GM19324 (cell line): Measurements from ENCODE around the gene SCRN1.

Experiments
- ATAC-seq: cut with Tn5 transposase; IDR thresholded peaks from one replicate; pipeline ENCODE4 v1.9.1; 2021; ENCODE audit warnings: mild to moderate bottlenecking, moderate library complexity; ENCODE audit not compliant: unreplicated experiment, low FRiP score

SCRN1 gene, protein sequence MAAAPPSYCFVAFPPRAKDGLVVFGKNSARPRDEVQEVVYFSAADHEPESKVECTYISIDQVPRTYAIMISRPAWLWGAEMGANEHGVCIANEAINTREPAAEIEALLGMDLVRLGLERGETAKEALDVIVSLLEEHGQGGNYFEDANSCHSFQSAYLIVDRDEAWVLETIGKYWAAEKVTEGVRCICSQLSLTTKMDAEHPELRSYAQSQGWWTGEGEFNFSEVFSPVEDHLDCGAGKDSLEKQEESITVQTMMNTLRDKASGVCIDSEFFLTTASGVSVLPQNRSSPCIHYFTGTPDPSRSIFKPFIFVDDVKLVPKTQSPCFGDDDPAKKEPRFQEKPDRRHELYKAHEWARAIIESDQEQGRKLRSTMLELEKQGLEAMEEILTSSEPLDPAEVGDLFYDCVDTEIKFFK

DNA sequence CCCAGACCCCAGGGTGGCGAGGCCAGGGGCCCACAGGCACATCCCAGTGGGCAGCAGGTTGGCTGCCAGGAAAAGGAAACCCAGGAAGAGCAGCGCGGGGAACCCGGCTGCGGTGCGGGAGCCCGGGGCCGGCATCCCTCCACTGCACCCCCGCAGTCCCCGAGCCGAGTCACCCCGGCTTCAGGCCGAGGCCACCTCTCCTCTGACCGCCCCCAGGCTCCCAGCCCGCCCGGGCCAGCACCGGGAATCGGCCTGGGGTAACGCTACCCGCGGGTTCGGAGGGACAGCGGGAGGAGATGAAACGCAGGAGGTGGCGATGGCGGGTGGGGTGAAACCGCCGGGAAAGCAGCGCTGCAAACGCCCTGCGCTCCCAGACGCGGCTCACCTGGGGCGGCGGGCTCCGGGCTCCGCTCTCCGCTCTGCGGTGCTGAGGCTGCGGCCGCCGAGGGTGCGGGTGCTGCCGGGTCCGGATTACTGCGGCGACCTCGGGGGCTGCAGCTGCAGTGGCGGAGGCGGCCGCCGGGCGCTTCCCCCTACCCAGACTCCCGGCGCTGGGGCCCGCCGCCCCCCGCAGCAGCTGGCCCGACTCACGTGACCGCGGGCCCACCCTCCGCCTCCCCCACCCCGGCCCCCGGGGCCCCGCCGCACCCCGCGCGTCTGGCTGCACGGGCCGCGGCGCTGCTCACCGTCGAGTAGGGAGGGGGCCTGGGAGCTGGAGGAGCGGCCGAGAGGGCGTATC lies at the start of gene SCRN1:
TSS of gene SCRN1 (minus strand) at position 545 of the 739 bp plus-strand sequence. CDS start 20,734 bp downstream, outside the sequence.
- peak; percentile 45 for ATAC-seq

DNA sequence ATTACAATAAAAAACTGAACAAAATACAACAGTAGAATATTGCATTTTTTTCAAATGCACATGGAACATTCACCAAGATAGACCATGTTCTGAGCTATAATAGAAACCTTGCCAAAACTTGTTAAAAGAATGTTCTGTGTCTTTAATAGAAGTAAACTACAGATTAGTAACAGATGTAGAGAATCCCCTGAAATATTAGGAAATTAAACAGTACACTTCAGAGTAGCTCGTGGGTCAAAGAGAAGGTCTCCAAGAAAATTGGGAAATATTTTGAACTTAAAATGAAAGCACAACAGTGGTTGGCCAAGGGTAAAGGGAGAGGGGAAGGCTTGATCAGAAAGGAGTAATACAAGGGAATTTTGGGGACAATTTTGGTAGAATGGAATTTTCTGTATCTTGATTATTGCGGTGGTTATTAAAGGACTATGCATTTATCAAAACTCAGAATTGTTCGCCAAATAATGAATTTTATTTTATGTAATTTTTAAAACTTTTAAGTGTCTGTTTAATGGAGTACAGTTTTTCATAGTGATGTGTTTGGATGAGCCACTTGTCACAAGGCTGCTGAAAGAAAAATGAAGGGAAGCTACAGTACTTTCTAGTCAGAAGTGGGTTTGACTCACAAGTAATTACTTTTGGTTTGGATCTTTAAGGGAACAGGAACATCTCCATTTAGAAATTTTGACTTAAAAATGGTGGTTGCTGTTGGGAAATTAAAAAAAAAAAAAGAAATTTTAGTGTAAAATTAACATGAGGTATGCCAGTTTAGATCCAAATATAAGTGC lies 48.8 kb upstream of the SCRN1 start:
- no peak for ATAC-seq

DNA sequence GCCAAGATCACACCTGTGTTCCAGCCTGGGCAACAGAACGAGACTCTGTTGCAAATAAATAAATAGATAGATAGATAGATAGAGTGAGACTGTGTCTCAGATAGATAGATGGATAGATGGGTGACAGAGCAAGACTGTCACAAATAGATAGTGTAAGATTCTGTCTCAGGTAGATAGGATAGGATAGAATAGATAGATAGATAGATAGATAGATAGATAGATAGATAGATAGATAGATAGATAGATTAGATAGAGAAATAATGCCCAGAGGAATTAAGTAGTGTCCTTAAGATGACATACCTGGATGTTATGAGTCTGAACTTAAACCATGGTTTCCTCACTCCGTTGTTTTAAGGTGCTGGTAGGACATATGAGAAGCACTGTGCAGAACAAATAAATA lies 46.6 kb upstream of the SCRN1 start:
- no peak for ATAC-seq

DNA sequence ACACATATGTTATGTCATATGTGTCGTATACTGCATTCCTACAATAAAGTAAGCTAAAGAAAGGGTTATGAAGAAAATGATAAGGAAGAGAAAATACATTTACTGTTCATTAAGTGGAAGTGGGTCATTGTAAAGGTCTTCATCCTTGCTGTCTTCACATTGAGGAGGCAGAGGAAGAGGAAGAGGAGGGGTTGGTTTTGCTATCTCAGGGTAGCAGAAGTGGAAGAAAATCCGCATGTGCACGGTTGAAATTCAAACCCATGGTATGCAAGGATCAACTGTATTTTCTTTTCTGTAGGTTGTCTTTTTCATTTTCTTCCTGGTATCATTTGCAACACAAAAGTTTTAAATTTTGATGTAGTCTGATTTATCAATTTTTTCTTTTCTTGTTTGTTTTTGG lies 44.9 kb upstream of the SCRN1 start:
- ATAC-seq, result no peak

DNA sequence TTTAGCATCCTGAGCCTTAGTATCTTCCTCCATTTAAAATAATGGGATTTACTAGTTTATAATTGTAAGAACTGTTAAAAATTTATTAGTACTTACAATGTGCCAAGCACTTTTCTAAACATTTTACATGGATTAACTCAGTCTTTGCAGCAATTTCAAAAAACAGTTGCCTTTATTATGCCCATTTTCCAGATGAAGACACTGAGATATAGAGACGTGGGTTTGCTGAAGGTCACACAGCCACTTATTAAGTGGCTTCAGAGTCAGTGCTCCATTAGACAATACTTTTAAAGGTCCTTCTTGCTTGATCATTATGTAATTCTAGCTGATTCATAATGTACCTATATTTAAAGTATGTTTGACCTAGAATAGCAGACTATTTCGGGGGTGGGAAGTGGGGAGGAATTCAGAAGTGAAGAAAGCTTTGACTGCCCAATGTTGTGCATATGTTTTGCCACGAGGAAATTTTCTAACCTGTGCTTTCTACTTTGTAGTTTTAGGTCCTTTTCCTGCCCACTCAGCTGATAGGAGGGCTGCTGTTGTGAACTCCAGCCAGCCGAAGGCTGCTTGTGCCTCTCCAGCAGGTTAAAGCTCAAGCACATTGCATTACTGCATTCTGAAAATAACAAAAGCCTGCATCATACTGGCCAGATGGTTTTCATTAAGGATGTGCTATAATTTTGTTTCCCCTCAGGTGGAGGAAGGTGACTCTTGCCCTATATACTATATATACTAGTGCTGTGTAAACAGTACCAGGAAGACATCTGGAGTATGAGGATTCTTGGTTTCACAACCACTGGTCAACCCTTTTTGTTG lies 42.9 kb upstream of the SCRN1 start:
- ATAC-seq, result no peak

DNA sequence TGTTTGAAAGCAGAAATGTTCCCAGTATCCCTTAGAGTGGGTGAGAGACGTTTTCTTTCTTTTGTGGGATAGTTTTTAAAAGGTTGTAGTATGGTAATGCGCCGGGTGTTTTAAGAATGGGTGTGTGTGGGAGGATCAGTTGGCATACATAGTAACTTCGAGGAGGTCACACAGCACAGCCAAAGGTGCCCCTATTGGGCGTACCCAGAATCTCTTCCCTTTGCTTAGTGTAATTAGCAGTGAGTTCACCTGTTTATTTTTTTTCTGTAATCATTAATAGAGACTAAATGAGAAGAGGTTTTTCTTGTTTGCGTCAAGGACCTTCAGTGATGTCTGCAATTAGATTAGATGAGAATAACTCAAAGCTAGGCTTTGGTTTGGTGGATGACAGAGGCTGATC lies 40.1 kb upstream of the SCRN1 start:
- ATAC-seq, result no peak

DNA sequence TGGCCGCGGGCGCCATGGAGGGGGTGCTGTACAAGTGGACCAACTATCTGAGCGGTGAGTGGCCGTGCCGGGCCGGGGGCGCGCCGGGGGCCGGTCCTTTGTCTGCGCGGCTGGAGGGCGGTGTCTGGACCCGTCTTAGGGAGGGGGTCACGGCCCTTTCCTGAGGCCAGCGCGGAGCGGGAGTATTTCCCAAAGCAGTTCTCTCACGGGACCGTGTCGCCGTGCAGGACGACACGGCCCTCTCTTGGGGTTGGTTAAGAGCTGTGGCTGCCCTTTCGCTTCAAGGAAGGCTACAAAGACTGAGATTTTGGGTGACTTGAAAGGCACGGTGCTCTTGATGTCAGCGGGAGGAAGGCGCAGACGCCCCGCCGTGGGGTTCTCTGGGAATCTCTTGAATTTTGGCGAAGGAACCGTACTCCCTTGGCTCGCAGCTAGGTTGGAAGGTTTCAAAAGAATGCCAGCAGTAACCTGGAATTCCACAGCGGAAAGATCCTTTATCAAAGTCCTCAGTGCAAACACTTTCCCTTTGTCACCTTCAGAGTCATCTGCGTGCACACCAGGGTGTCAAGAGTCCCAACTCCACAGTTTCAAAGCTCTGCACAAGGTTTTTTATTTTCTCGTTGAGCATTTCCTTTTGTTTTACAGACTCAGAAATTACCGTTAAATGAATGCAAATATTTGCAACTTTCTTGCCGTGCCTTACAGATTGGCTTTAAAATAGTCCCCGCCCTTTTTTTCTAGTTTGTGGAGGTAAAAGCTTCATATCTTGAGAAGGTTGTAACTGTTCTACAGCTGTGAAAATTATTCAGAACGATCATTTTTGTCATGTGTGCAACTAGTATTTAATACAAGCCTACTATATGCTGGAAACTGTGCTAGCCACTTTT lies 39.4 kb upstream of the SCRN1 start:
- peak; percentile 23 for ATAC-seq

DNA sequence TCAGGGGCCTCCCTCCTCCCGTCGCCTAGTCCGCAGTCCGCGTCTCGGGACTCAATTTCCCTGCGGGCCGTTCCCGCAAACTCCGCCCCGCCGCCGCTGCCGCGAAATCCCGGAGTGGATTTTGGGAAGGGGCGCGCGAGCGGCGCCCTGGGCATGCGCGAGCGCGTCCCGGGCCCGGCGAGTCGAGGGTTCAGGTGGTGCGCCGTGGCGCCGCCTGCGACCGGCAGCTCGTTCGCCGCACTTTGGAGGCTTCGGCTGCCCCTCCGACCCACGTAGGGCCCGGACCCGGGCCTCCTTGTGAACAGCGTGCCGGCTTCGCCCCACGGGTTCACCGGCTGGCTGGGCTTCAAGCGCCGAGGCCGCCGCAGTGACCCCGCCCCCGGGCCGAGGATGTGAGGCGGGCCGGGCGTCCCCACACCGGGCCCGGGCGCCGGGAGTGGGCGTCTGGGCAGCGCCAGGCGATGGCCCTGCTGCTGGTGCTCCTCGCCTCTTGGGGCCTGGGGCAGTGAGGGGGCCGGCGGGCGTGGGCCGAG lies 38.7 kb upstream of the SCRN1 start, which contains the start of gene PLEKHA8:
TSS of gene PLEKHA8 (plus strand) at position 197 of the 533 bp plus-strand sequence. CDS start 351 bp downstream, outside the sequence.
- peak; percentile 56 for ATAC-seq

DNA sequence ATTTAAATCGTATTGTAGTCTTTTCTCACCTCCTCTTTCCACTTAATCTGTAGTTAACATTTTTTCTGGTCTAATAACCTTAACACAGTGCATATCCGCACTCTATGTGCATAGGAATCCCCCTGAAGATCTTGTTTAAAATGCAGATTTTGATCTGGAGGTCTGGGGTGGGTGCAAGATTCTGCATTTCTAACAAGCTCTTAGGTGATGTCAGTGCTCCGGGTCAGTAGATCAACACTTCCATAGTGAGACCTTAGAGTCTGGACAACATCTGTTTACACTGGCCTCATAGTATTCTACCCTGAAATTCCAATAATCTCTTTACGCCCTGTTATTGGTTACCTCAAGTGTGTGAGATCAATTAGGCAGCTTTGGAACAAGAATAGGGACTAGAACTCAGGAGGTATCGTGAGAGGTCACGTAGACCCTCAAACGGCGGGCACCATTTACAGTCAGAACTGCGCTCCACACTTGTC lies 38.2 kb upstream of the SCRN1 start:
- peak; percentile 1 for ATAC-seq

DNA sequence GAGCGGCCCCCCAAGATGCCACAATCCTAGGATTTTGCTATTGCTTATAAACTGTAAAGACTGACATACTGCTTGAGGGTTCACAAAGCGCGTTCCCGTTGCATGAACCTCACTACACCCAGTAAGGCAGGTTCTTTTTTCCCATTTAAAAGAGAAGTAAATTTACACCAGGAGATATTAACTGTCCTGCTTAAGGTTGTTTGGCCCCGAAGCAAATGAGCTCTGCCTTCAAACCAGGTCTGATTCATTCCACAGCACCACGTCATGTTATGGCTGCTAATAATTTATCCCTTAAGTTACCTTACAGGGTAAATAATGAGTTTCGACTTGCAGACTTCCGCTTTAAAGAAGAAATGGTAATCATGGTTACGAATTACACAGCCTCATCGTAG lies 37.5 kb upstream of the SCRN1 start:
- ATAC-seq, result no peak

DNA sequence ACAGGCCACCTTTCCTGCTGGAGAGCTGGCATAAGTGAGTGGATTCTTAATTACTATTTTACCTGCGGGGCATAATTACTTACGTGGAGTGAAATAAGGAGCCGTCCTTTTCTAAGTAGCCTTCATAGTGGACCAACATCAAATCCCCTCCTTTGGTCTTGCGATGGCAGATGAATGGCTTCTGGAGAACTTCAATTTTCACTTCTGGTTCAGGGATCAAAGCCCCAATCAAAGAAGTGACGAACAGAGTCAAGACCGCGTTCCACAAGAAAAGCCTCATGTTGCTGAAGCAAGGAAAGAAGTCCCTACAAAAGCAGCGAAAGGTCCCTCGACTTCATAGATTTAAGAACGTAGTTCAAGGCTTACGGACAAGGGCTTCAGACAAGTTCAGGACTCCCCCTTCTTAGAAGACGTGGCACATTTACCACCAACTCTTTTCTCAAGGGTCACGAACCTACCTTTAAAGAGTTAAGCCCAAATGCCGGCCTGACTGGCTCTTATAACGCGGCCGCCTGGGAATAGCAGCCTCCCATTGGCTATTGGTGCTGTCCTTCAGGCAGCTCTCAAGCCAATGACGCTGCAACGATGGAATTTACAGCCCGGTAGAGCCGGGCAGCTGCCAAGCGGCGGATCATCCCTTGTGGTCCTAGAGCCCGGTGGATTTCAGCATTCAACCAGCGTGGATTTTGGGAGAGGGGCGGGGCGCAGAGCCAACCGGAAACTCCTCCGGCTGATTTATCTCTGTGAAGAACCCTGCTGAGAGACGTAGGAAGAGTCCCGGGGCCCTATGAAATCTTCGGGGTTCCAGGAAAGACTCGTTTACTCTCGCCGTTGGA lies 36.8 kb upstream of the SCRN1 start, which contains the start of gene FKBP14:
TSS of gene FKBP14 (minus strand) at position 474 of the 836 bp plus-strand sequence. CDS start at position 280, 194 bp downstream.
- peak; percentile 75 for ATAC-seq

DNA sequence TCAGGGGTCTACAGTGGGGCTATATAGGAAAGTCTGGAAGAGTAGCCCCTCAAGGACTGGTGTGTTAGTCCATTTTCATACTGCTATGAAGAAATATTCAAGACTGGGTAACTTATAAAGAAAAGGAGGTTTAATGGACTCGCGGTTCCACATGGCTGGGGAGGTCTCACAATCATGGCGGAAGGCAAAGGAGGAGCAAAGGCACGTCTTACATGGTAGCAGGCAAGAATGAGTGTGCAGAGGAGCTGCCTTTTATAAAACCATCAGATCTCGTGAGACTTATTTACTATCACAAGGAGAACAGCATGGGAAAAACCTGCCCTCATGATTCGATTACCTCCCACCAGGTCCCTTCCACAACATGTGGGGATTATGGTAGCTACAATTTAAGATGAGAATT lies 33.9 kb upstream of the SCRN1 start:
- ATAC-seq, result no peak

DNA sequence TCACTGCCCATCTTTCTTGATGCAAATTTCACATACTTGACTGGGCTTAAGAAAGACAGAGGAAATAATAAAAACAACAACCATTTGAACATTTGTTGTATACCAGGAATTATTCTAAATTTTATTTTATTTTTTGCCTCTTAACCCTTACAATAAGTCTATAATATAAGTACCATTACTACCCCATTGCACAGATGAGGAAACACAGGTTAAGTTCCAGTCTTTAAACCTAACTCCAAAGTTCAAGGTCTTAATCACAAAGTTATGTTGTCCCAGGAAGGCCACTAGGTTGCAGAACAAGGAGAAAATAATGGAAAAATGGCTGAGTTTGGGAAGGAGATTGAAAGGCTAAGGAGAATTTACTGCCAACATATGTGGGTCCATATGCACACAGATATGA lies 33.4 kb upstream of the SCRN1 start:
- no peak for ATAC-seq

DNA sequence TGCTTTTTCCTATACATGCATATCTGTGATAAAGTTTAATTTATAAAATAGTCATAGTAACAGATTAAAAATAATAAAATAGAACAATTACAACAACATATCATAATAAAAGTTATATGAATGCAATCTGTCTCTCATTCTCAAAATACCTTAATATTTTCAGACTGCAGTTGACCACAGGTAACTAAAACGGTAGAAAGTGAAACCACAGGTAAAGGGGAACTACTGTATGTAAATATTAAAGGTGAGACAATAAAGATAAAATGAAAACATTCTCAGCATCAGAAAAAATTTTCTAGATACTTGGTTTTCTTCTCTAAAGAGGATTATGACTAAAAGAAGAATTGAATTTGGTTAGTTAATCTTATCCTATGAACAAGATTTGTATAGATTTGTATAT lies 30.9 kb upstream of the SCRN1 start:
- ATAC-seq, result no peak

DNA sequence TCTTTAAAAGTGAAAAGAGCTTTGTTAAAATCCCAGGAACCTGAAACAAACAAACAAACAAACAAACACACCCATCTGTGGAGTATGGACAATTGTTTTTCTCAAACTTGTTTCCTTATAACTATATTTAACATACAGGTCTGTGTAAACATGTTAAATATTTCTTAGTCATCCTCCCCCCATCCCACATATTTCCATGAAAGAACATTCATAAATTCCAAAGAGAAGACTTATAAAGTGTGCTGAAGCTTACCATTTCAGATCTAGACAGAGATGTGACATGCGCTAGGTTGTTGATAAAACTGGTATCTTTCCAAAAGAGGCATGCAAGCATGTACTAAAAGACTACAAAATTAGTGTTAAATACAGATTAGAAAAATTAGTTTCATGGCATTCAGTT lies 30.4 kb upstream of the SCRN1 start:
- no peak for ATAC-seq

DNA sequence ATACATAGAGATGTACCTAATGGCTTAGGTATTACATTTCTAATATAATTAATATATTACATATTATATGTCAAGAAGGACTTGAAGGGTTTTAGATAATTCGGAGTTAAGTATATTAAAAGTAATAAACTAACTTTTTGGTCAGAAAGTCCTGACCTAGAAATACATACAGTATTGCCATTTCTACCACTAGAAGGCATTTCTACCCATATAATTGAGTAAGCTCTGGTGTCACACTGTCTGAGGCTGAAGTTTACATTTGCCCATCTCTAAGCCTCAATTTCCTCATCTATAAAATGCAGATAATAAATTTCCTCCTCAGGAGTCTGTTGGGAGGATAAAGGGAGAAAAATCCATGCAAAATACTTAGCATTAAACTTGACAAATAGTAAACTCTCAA lies 29.8 kb upstream of the SCRN1 start:
- no peak for ATAC-seq

DNA sequence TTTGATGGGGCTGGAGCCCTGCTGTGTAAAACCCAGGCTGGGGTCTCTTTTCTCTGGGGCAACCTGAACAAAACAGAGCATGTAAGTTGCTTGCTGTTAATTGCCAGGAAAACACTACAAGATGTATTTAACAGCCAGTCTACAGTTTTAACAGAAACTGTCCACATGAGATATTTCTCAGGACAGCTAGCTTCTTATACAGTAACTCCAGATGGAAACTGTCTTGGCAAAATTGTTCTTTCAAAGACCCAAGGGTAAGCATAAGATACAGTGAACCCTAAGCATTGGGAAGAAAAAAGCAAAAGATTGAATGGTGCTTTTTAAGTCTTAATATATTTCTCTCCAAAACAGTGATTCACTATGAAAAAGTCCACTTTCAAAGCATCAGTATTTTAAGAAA lies 28.9 kb upstream of the SCRN1 start:
- no peak for ATAC-seq

DNA sequence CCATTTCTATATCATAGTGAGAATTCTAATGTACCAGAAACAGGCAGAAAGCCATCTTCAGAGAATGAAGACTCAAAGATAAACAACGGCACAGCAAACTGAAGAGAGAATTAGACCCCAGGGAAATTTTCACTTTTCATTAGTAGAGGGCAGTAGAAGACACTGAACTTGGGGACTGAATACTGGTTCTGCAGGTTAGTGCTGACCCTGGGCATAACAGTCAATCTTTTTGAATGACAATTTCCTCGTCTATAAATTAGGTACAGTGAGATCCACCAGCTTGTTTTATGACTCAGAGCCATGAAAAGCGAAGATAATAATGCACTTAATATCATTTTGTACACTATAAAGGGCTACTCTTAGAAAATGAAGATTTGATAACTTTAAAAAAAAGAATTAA lies 23.2 kb upstream of the SCRN1 start:
- ATAC-seq, result no peak
